H9 (cell line): ENCODE measurements around the gene EVI5L. TPM values are rescaled to one million over a fixed set of nuclear protein-coding genes. Genes with fewer than 3 reads are reported as not detected.

ENCODE experiments used
- DNase-seq: peaks from one replicate; pipeline ENCODE4 v3.0.0-alpha.2; 2017
- H2AFZ ChIP-seq: one replicate; pipeline ENCODE4 v1.6.1; 2013; ENCODE audit warnings: mild to moderate bottlenecking, low read length, control low read depth, moderate library complexity
- H2AK5ac ChIP-seq: 2 replicates; pipeline ENCODE4 v1.6.1; 2013; ENCODE audit warnings: low read length, control low read depth, mixed read lengths; ENCODE audit not compliant: insufficient read length
- H2BK120ac ChIP-seq: one replicate; pipeline ENCODE4 v1.6.1; 2013; ENCODE audit warnings: low read depth, mild to moderate bottlenecking, low read length, control low read depth, inconsistent platforms; ENCODE audit not compliant: poor library complexity, severe bottlenecking
- H2BK12ac ChIP-seq: 2 replicates; pipeline ENCODE4 v1.6.1; 2013; ENCODE audit warnings: low read length, control low read depth, mixed read lengths, low read depth; ENCODE audit not compliant: insufficient read length
- H2BK15ac ChIP-seq: 2 replicates; pipeline ENCODE4 v1.6.1; 2013; ENCODE audit warnings: low read depth, low read length, control low read depth
- H2BK20ac ChIP-seq: one replicate; pipeline ENCODE4 v1.6.1; 2013; ENCODE audit warnings: low read depth, mild to moderate bottlenecking, low read length, control low read depth, inconsistent platforms; ENCODE audit not compliant: poor library complexity, severe bottlenecking
- H2BK5ac ChIP-seq: 2 replicates; pipeline ENCODE4 v1.6.1; 2013; ENCODE audit warnings: low read length, control low read depth, mixed read lengths; ENCODE audit not compliant: insufficient read length
- H3K14ac ChIP-seq: 2 replicates; pipeline ENCODE4 v1.6.1; 2013; ENCODE audit warnings: low read length, control low read depth; ENCODE audit not compliant: insufficient read depth
- H3K18ac ChIP-seq: 2 replicates; pipeline ENCODE4 v1.6.1; 2013; ENCODE audit warnings: low read depth, mild to moderate bottlenecking, mixed read lengths, low read length, control low read depth; ENCODE audit not compliant: insufficient read length
- H3K23ac ChIP-seq: 2 replicates; pipeline ENCODE4 v1.6.1; 2013; ENCODE audit warnings: low read length, control low read depth, mixed read lengths, low read depth; ENCODE audit not compliant: insufficient read length
- H3K23me2 ChIP-seq: 2 replicates; pipeline ENCODE4 v1.6.1; 2013; ENCODE audit warnings: low read depth, mild to moderate bottlenecking, mixed read lengths, low read length, control low read depth; ENCODE audit not compliant: insufficient read length, poor library complexity, severe bottlenecking
- H3K27ac ChIP-seq: 2 replicates; pipeline ENCODE4 v1.5.1; 2013; ENCODE audit warnings: low read length, control low read depth, mixed read lengths, low read depth; ENCODE audit not compliant: insufficient read length
- H3K27me3 ChIP-seq: 2 replicates; pipeline ENCODE4 v1.6.1; 2013; ENCODE audit warnings: low read length, control low read depth, inconsistent platforms; ENCODE audit not compliant: insufficient read depth
- H3K4ac ChIP-seq: 2 replicates; pipeline ENCODE4 v1.6.1; 2013; ENCODE audit warnings: low read depth, mild to moderate bottlenecking, control low read depth, inconsistent platforms, low read length, moderate library complexity
- H3K4me1 ChIP-seq: 2 replicates; pipeline ENCODE4 v1.6.1; 2013; ENCODE audit warnings: low read length, control low read depth, inconsistent platforms; ENCODE audit not compliant: insufficient read depth
- H3K4me2 ChIP-seq: 2 replicates; pipeline ENCODE4 v1.6.1; 2013; ENCODE audit warnings: low read length, control low read depth, mixed read lengths; ENCODE audit not compliant: insufficient read length, insufficient read depth
- H3K56ac ChIP-seq: 2 replicates; pipeline ENCODE4 v1.6.1; 2013; ENCODE audit warnings: low read depth, mild to moderate bottlenecking, mixed read lengths, low read length, control low read depth; ENCODE audit not compliant: insufficient read length
- H3K79me1 ChIP-seq: 2 replicates; pipeline ENCODE4 v1.6.1; 2013; ENCODE audit warnings: low read depth, mild to moderate bottlenecking, moderate library complexity, low read length, control low read depth, inconsistent platforms; ENCODE audit not compliant: insufficient read depth, poor library complexity, severe bottlenecking
- H3K79me2 ChIP-seq: 2 replicates; pipeline ENCODE4 v1.6.1; 2013; ENCODE audit warnings: low read length, control low read depth, inconsistent platforms; ENCODE audit not compliant: insufficient read depth
- H3K9ac ChIP-seq: 2 replicates; pipeline ENCODE4 v1.6.1; 2013; ENCODE audit warnings: low read length, control low read depth, mixed read lengths; ENCODE audit not compliant: insufficient read length; ENCODE audit errors: extremely low read depth
- H3K9me3 ChIP-seq: one replicate; pipeline ENCODE4 v1.6.1; 2013; ENCODE audit warnings: low read depth, low read length, inconsistent platforms; ENCODE audit not compliant: control insufficient read depth
- H3T11ph ChIP-seq: one replicate; pipeline ENCODE4 v1.6.1; 2013; ENCODE audit warnings: mild to moderate bottlenecking, low read length, control low read depth, inconsistent platforms
- H4K20me1 ChIP-seq: one replicate; pipeline ENCODE4 v1.6.1; 2013; ENCODE audit not compliant: control insufficient read depth, insufficient read length, insufficient read depth
- H4K5ac ChIP-seq: 2 replicates; pipeline ENCODE4 v1.6.1; 2013; ENCODE audit warnings: low read depth, mild to moderate bottlenecking, mixed read lengths, low read length, control low read depth; ENCODE audit not compliant: insufficient read length
- H4K8ac ChIP-seq: replicated peaks from 2 replicates; pipeline ENCODE4 v1.6.1; 2013; ENCODE audit warnings: low read length, control low read depth, mixed read lengths, low read depth; ENCODE audit not compliant: insufficient read length
- H4K91ac ChIP-seq: 2 replicates; pipeline ENCODE4 v1.6.1; 2013; ENCODE audit warnings: low read depth, mild to moderate bottlenecking, moderate library complexity, mixed read lengths, low read length, control low read depth; ENCODE audit not compliant: insufficient read length
- H3K27ac Mint-ChIP-seq, 3 experiments: 2 replicates in 2 of 3; 3 replicates in 1 of 3; pipeline ENCODE4 v1.8.0; 2020 to 2021; ENCODE audit warnings: mixed read lengths in 3 of 3, mild to moderate bottlenecking in 1 of 3, moderate library complexity in 1 of 3
- H3K27me3 Mint-ChIP-seq: 2 replicates; pipeline ENCODE4 v1.8.0; 2021; ENCODE audit warnings: low read depth, mild to moderate bottlenecking, moderate library complexity, mixed read lengths
- H3K36me3 Mint-ChIP-seq, 3 experiments: 2 replicates in 2 of 3; 3 replicates in 1 of 3; pipeline ENCODE4 v1.8.0; 2020 to 2021; ENCODE audit warnings: low read depth in 3 of 3, mixed read lengths in 3 of 3; ENCODE audit not compliant: insufficient read depth in 1 of 3
- H3K4me1 Mint-ChIP-seq, 2 experiments: 2 replicates each; pipeline ENCODE4 v1.8.0; 2020; ENCODE audit warnings: mixed read lengths in 2 of 2
- H3K4me3 Mint-ChIP-seq, 2 experiments: 2 replicates in 1 of 2; 3 replicates in 1 of 2; pipeline ENCODE4 v1.8.0; 2020 to 2021; ENCODE audit warnings: mild to moderate bottlenecking in 2 of 2, mixed read lengths in 2 of 2, moderate library complexity in 1 of 2
- H3K9me3 Mint-ChIP-seq, 2 experiments: 2 replicates in 1 of 2; 3 replicates in 1 of 2; pipeline ENCODE4 v1.8.0; 2020; ENCODE audit warnings: mild to moderate bottlenecking in 2 of 2, mixed read lengths in 2 of 2, moderate library complexity in 1 of 2
- CTCF ChIP-seq: fragments of 200-600 bp; sonication (generic); conservative IDR thresholded peaks from 3 replicates; pipeline ENCODE4 v1.8.0; 2021; ENCODE audit warnings: antibody characterized with exemption, mild to moderate bottlenecking
- WGBS: extraction: QIAGEN DNeasy Blood & Tissue Kit; methylation state at CpG from one replicate; pipeline ENCODE4 v1.1.7; 2013; ENCODE audit warnings: missing lambda C conversion rate, low lambda C conversion rate, mixed read lengths; ENCODE audit not compliant: insufficient read length; ENCODE audit errors: extremely low coverage; 5-methylcytosine and 5-hydroxymethylcytosine counted together
- total RNA-seq: library from RNA; stranded (reverse); gene quantifications from 2 replicates; pipeline ENCODE4 v1.2.1, GENCODE V29; 2021

The EVI5L gene
- total RNA-seq, 1 experiment from 2014 or later: 7.1 TPM

GRCh38 chr19:7905268-7905667, 75.2 kb downstream of the EVI5L start:
- H2BK12ac ChIP-seq: no peak overlapping the region
- no peaks in the 10 kb centered on the region; a peak in 3 of 5 replicates for H3K9me3 Mint-ChIP-seq
- no peak overlapping the region for H3K27ac ChIP-seq
- H2BK20ac ChIP-seq: no peak overlapping the region
- H3K79me2 ChIP-seq: peaks cover 6% of the 10 kb centered on the region; the same call in 1 of the 2 replicates
- peaks cover 6 to 17% (median 9%) of the 10 kb centered on the region in 3 experiments; a peak in 6 of 7 replicates for H3K36me3 Mint-ChIP-seq
- H2AFZ ChIP-seq: no peak overlapping the region
- H4K91ac ChIP-seq: no peak overlapping the region
- peaks cover 3% of the 10 kb centered on the region for H3K27me3 Mint-ChIP-seq
- H3K9ac ChIP-seq: no peak overlapping the region
- H4K20me1 ChIP-seq: no peaks in the 10 kb centered on the region
- no peak overlapping the region for H3K14ac ChIP-seq
- H3K4ac ChIP-seq: no peak overlapping the region
- peaks cover 15 to 24% of the 10 kb centered on the region in 2 experiments for H3K4me1 Mint-ChIP-seq
- H2BK120ac ChIP-seq: no peak overlapping the region
- 0 out of 2 replicates have a peak, but pooled peaks cover 4% of the 10 kb centered on the region for H3K4me1 ChIP-seq
- no peak overlapping the region for H2BK15ac ChIP-seq
- no peaks in the 10 kb centered on the region for H3K9me3 ChIP-seq
- no peak overlapping the region for H2BK5ac ChIP-seq
- no peak overlapping the region for H3T11ph ChIP-seq
- H2AK5ac ChIP-seq: no peak overlapping the region
- no peak overlapping the region for H4K8ac ChIP-seq
- H3K27me3 ChIP-seq: no peaks in the 10 kb centered on the region
- no peak overlapping the region for H3K18ac ChIP-seq
- TF ChIP-seq CTCF: no peak
- no CpG with 5 or more reads among the region's 10 CpGs for WGBS
- no peaks in the 10 kb centered on the region for H3K79me1 ChIP-seq
- H3K23ac ChIP-seq: no peak overlapping the region
- H3K4me2 ChIP-seq: no peak overlapping the region
- no peak overlapping the region for H4K5ac ChIP-seq
- peak overlapping the region; percentile 42 to 97 (median 60); a peak in 3 of 7 replicates for H3K27ac Mint-ChIP-seq
- H3K4me3 Mint-ChIP-seq: peak overlapping the region; percentile 86 to 93
- H3K23me2 ChIP-seq: peaks cover 19% of the 10 kb centered on the region
- no peak for DNase-seq
- no peak overlapping the region for H3K56ac ChIP-seq
